NK-92 treated with Interleukin-12 subunit alpha and Interleukin-12 subunit beta, amount 100 ng/mL, for 24 hours (cell line): ENCODE measurements around the gene NR2C1.
"Not testable (repeated sequence)": the region's sequence is repeated elsewhere in the genome, so short reads cannot be mapped to it uniquely, and the experiment has no call there.

ENCODE experiments used
- DNase-seq: peaks from one replicate; lab custom pipeline; 2025; lab: John Stamatoyannopoulos, UW

Gene NR2C1

GRCh38 chr12:95002754-95003153 lies 70.7 kb downstream of the NR2C1 start:
- DNase-seq, result no peak

- DNase-seq, result no peak
Measured at GRCh38 chr12:94998326-94998725, 75.1 kb downstream of the NR2C1 start.

- DNase-seq, result no peak
Measured at GRCh38 chr12:94997726-94998125, 75.7 kb downstream of the NR2C1 start.

- no peak for DNase-seq
Measured at GRCh38 chr12:94997061-94997460, 76.4 kb downstream of the NR2C1 start.

GRCh38 chr12:94994312-94994711 lies 79.1 kb downstream of the NR2C1 start:
- no peak for DNase-seq

- not testable (repeated sequence) for DNase-seq
Measured at GRCh38 chr12:94993855-94994254, 79.6 kb downstream of the NR2C1 start.

- DNase-seq, result no peak
Measured at GRCh38 chr12:94990222-94990621, 83.2 kb downstream of the NR2C1 start.

GRCh38 chr12:94988471-94988870 lies 84.9 kb downstream of the NR2C1 start:
- DNase-seq, result no peak

- no peak for DNase-seq
Measured at GRCh38 chr12:94987801-94988200, 85.6 kb downstream of the NR2C1 start.

- DNase-seq, result no peak
Measured at GRCh38 chr12:94987076-94987669, 86.2 kb downstream of the NR2C1 start.

- DNase-seq, result not testable (repeated sequence)
Measured at GRCh38 chr12:94985099-94985498, 88.3 kb downstream of the NR2C1 start.

GRCh38 chr12:94983321-94983720 lies 90.1 kb downstream of the NR2C1 start:
- no peak for DNase-seq

GRCh38 chr12:94982456-94982855 lies 91.0 kb downstream of the NR2C1 start:
- no peak for DNase-seq

GRCh38 chr12:94980577-94980976 lies 92.8 kb downstream of the NR2C1 start:
- no peak for DNase-seq

GRCh38 chr12:94979941-94980340 lies 93.5 kb downstream of the NR2C1 start:
- DNase-seq, result no peak

GRCh38 chr12:94977766-94978468 lies 95.5 kb downstream of the NR2C1 start:
- DNase-seq, result no peak

- no peak for DNase-seq
Measured at GRCh38 chr12:94973221-94973620, 100.2 kb downstream of the NR2C1 start.

- no peak for DNase-seq
Measured at GRCh38 chr12:94972795-94973194, 100.6 kb downstream of the NR2C1 start.

- DNase-seq, result no peak
Measured at GRCh38 chr12:94971923-94972322, 101.5 kb downstream of the NR2C1 start.

- no peak for DNase-seq
Measured at GRCh38 chr12:94970560-94970959, 102.9 kb downstream of the NR2C1 start.
